Activated CD8-positive, alpha-beta T cell treated with anti-CD3 and anti-CD28 coated beads for 36 hours (primary cell): ENCODE measurements around the gene HAUS8. TPM values are rescaled to one million over a fixed set of nuclear protein-coding genes. Genes with fewer than 3 reads are reported as not detected.
"Not testable (repeated sequence)": the region's sequence is repeated elsewhere in the genome, so short reads cannot be mapped to it uniquely, and the experiment has no call there.

Experiments
- ATAC-seq: fragments of 200-7000 bp; cut with Tn5 transposase; one replicate; pipeline ENCODE4 v1.10.0; 2021; ENCODE audit warnings: mild to moderate bottlenecking, moderate library complexity
- CTCF ChIA-PET: fragments of 350-600 bp; sonication (Branson Sonifier 250); formaldehyde crosslinking; loops from one replicate; lab custom pipeline; 2021; ENCODE audit warnings: antibody characterized with exemption; lab: Charles Lee
- POLR2A ChIA-PET: fragments of 350-600 bp; sonication (Branson Sonifier 250); formaldehyde crosslinking; loops from one replicate; lab custom pipeline; 2021; ENCODE audit warnings: antibody characterized with exemption; lab: Charles Lee
- DNase-seq: peaks from one replicate; pipeline ENCODE4 v3.0.0-alpha.2; 2020
- H3K27ac Mint-ChIP-seq: one replicate; pipeline ENCODE4 v1.8.0; 2021; ENCODE audit warnings: mild to moderate bottlenecking, mixed read lengths
- H3K27me3 Mint-ChIP-seq: one replicate; pipeline ENCODE4 v1.8.0; 2021; ENCODE audit warnings: mixed read lengths
- H3K36me3 Mint-ChIP-seq: one replicate; pipeline ENCODE4 v1.8.0; 2021; ENCODE audit warnings: low read depth, mixed read lengths
- H3K4me1 Mint-ChIP-seq: one replicate; pipeline ENCODE4 v1.8.0; 2021; ENCODE audit warnings: low read depth, mixed read lengths
- H3K4me3 Mint-ChIP-seq: one replicate; pipeline ENCODE4 v1.8.0; 2021; ENCODE audit warnings: mild to moderate bottlenecking, moderate library complexity, mixed read lengths
- H3K9me3 Mint-ChIP-seq: one replicate; pipeline ENCODE4 v1.8.0; 2021; ENCODE audit warnings: mixed read lengths
- intact Hi-C: fragments of 100-400 bp; cut with micrococcal nuclease; formaldehyde crosslinking; loops from one replicate; pipeline ENCODE4 v1.10.0; 2022
- total RNA-seq, 2 experiments: library from RNA; stranded (reverse); gene quantifications; one replicate each; pipeline ENCODE4 v1.2.3, GENCODE V29; 2021
- TF ChIP-seq, protein P1 (sequence below): fragments of 200-600 bp; IDR thresholded peaks from one replicate; pipeline ENCODE4 v1.8.0; 2022; ENCODE audit warnings: antibody characterized with exemption, mild to moderate bottlenecking

HAUS8 gene
- total RNA-seq, 2 experiments from 2014 or later: 40.7 to 41.9 TPM

DNA sequence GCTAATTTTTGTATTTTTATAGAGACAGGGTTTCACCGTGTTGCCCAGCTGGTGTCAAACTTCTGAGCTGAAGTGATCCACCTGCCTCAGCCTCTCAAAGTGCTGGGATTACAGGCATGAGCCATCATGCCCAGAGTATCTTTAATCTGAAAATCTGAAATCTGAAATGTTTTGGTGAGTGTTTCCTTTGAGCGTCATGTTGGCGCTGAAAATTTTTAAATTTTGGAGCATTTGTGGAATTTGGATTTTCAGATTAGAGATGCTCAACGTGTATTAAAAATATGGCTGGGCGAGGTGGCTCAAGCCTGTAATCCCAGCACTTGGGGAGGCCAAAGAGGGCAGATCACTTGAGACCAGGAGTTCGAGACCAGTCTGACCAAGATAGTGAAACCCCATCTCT, 43.5 kb downstream of the HAUS8 start:
- DNase-seq: no peak
- intact Hi-C loops: no loop called here
- H3K27me3 Mint-ChIP-seq: peaks cover 27% of the 10 kb centered on the region
- no peaks in the 10 kb centered on the region for H3K36me3 Mint-ChIP-seq
- H3K9me3 Mint-ChIP-seq: no peaks in the 10 kb centered on the region
- H3K4me1 Mint-ChIP-seq: no peaks in the 10 kb centered on the region
- H3K4me3 Mint-ChIP-seq: no peak overlapping the region
- no peak for ATAC-seq
- H3K27ac Mint-ChIP-seq: no peak overlapping the region
- TF ChIP-seq, protein P1, sequence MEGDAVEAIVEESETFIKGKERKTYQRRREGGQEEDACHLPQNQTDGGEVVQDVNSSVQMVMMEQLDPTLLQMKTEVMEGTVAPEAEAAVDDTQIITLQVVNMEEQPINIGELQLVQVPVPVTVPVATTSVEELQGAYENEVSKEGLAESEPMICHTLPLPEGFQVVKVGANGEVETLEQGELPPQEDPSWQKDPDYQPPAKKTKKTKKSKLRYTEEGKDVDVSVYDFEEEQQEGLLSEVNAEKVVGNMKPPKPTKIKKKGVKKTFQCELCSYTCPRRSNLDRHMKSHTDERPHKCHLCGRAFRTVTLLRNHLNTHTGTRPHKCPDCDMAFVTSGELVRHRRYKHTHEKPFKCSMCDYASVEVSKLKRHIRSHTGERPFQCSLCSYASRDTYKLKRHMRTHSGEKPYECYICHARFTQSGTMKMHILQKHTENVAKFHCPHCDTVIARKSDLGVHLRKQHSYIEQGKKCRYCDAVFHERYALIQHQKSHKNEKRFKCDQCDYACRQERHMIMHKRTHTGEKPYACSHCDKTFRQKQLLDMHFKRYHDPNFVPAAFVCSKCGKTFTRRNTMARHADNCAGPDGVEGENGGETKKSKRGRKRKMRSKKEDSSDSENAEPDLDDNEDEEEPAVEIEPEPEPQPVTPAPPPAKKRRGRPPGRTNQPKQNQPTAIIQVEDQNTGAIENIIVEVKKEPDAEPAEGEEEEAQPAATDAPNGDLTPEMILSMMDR: no peak
- POLR2A ChIA-PET: no interaction called here
- CTCF ChIA-PET: no interaction called here

DNA sequence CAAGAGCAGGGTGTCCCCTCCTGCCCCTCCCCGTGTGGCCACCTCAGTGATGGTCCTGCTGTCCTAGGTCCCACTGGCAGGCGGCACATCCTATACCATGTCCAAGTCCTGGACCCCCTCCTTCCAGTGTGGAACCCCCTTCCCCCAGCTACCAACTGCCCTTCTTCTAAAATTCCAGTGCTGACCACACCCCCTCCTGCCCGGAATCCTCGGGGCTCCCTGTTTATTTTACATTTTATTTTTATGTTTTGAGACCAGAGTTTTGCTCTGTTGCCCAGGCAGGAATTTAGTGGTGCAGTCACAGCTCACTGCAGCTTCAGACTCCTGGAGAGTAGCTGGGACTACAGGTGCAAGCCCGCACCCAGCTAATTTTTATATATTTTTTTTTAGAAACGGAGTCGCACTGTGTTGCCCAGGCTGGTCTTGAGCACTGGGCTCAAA, 47.7 kb downstream of the HAUS8 start:
- Mint-ChIP-seq H3K27ac (no peak overlapping the region), H3K36me3 (peaks cover 2% of the 10 kb centered on the region), H3K9me3 (peaks cover 15% of the 10 kb centered on the region), H3K27me3 (peaks cover 42% of the 10 kb centered on the region), H3K4me1 (peaks cover 6% of the 10 kb centered on the region), H3K4me3 (no peak overlapping the region)
- no peak for ATAC-seq
- DNase-seq: no peak
- POLR2A ChIA-PET: no interaction called here
- intact Hi-C loops: no loop called here
- TF ChIP-seq, protein P1: no peak
- CTCF ChIA-PET: no interaction called here

DNA sequence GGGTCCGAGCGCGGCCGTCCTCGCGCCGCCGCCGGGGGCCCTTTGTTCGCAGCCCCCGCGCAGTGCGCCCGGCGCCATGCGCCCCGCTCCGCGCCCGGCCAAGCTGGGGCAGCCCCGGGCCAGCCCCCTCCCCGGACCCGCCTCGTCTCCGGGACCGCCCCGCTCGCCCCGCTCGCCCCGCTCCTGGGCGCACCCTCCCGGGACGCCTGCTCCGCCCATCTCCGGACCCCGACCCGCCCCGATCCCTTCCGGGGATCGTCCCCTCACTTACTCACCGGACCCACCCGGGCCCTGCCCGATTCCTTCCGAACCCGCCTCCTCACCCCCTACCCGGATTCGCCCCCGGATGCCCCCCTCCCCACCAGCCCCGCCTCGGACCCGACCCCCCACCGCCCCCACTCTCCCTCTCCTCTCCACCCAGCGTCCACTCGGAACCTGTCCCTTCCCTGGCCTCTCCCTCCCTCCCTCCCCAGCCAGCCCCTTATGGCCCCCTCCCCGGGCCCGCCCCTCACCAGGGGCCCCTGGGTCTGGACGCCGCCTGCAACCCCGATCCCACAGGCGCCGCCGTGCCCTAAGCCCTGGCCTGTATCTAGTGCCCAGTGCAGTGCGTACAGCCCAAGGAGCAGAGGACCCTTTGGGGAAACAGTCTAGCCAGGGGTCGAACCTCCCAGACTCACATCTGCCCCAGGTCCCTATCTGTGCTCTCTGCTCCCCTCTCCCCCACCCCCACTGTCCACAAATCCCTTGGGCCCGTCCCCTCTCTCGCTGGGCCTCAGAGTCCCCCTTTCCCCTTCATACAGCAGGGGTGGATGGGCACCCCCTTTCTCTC, 48.3 kb downstream of the HAUS8 start, which contains the start of gene CPAMD8:
TSS of gene CPAMD8 (minus strand) at position 105 of the 829 bp plus-strand sequence. CDS start 168 bp downstream, outside the sequence.
- Mint-ChIP-seq H3K27me3 (peaks cover 39% of the 10 kb centered on the region), H3K4me1 (peaks cover 6% of the 10 kb centered on the region), H3K4me3 (no peak within 1 kb of the TSS), H3K9me3 (peaks cover 15% of the 10 kb centered on the region), H3K27ac (no peak within 1 kb of the TSS), H3K36me3 (peaks cover 2% of the 10 kb centered on the region)
- intact Hi-C loops: no loop called here
- CTCF ChIA-PET: no interaction called here
- DNase-seq (no peak), ATAC-seq (no peak)
- POLR2A ChIA-PET: no interaction called here
- TF ChIP-seq, protein P1: no peak

DNA sequence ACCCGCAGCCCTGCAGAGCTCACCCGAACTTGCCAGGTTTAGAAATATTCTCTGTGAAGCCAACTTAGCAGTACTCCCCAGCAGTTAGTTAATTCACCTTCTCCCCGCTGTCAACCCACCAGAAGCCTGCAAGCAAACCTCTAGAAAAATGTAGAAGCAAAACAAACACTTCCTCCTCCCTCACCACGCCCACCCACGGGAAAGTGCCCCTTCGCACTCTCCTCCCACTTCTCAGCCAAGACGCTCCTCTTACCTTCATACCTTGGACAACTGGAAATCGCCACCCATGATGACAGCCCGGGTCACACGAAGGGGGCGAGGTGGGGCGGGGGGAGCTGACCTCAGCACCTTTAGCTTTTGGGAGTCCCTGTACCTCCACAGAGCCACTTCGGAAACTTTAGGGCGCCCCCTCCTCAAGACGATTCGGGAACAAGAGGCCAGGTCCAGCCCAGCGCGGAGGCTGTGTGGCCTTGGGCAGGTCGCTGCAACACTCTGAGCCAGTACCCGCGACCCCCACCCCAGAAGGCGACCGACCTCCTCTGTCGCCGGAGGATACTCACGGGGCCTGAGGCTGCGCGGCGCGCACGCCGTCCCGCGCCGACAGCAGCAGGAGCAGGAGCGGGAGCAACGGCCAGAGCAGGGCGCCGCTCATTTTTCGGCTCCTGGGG, 49.1 kb downstream of the HAUS8 start:
- CTCF ChIA-PET: no interaction called here
- Mint-ChIP-seq H3K27me3 (peaks cover 39% of the 10 kb centered on the region), H3K4me1 (peaks cover 6% of the 10 kb centered on the region), H3K27ac (no peak overlapping the region), H3K36me3 (peaks cover 2% of the 10 kb centered on the region), H3K4me3 (no peak overlapping the region), H3K9me3 (peaks cover 15% of the 10 kb centered on the region)
- TF ChIP-seq, protein P1: no peak
- intact Hi-C loops: no loop called here
- POLR2A ChIA-PET: no interaction called here
- DNase-seq: no peak
- ATAC-seq: no peak

DNA sequence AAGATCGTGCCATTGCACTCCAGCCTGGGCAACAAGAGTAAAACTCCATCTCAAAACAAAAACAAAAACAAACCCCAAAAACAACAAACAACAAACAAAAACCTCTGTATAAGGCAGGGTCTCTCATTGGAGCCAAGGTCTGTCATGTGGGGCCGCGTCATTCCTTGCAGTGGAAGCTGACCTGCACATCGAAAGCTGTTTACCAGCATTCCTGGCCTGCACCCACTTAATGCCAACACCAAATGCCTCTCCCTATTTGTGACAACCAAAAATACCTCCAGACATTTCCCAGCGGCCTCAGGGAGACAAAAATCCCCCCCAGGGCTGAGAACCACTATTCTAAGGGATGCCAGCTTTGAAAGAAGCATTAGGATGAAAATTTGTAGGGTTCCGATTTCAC, 49.9 kb downstream of the HAUS8 start:
- CTCF ChIA-PET: no interaction called here
- Mint-ChIP-seq H3K9me3 (peaks cover 15% of the 10 kb centered on the region), H3K4me3 (no peak overlapping the region), H3K27ac (no peak overlapping the region), H3K4me1 (peaks cover 6% of the 10 kb centered on the region), H3K27me3 (peaks cover 39% of the 10 kb centered on the region), H3K36me3 (peaks cover 2% of the 10 kb centered on the region)
- POLR2A ChIA-PET: no interaction called here
- DNase-seq (no peak), ATAC-seq (no peak)
- intact Hi-C loops: no loop called here
- TF ChIP-seq, protein P1: no peak

DNA sequence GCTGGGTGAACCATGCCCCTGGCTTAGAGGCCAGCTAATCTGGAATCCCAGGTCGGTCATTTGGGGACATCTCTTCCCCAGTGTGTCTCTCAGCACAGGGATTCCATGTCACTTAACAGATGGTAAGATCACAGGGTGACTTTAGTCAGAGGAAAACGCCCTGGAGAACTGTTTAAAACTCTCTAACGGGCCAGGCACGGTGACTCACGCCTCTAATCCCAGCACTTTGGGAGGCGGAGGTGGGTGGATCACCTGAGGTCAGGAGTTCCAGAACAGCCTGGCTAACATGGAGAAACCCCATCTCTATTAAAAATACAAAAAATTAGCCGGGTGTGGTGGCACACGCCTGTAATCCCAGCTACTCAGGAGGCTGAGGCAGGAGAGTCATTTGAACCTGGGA, 50.3 kb downstream of the HAUS8 start:
- intact Hi-C loops, ATAC-seq, H3K4me1 Mint-ChIP-seq, DNase-seq, H3K27ac Mint-ChIP-seq, POLR2A ChIA-PET, H3K4me3 Mint-ChIP-seq, CTCF ChIA-PET, H3K36me3 Mint-ChIP-seq: not testable (repeated sequence)
- peaks cover 39% of the 10 kb centered on the region for H3K27me3 Mint-ChIP-seq
- peaks cover 15% of the 10 kb centered on the region for H3K9me3 Mint-ChIP-seq
